OCI-LY3 (cell line): ENCODE data around the gene TTI1.

Source experiments
- H2AFZ ChIP-seq: fragments of 200-600, 300-600 bp; shearing (Covaris generic); 2 replicates; pipeline ENCODE4 v1.6.0; 2014; ENCODE audit warnings: antibody characterized with exemption, low read depth, low read length
- H3K27ac ChIP-seq: fragments of 200-600, 300-600 bp; sonication (generic); 2 replicates; pipeline ENCODE4 v1.5.1; 2014; ENCODE audit warnings: mild to moderate bottlenecking, low read length, moderate library complexity, mixed read lengths
- H3K27me3 ChIP-seq: fragments of 200-600, 300-600 bp; sonication (generic); 2 replicates; pipeline ENCODE4 v1.6.1; 2014; ENCODE audit warnings: low read depth, low read length, mixed read lengths
- H3K36me3 ChIP-seq: fragments of 200-600, 300-600 bp; sonication (generic); replicated peaks from 2 replicates; pipeline ENCODE3; 2014; ENCODE audit warnings: low read depth, low read length, mixed read lengths
- H3K4me1 ChIP-seq: fragments of 300-600, 200-600 bp; sonication (generic); 2 replicates; pipeline ENCODE4 v1.6.1; 2014; ENCODE audit warnings: low read length, mixed read lengths
- H3K4me2 ChIP-seq: fragments of 200-600, 300-600 bp; sonication (generic); 2 replicates; pipeline ENCODE4 v1.6.1; 2014; ENCODE audit warnings: low read length, mixed read lengths
- H3K4me3 ChIP-seq: fragments of 300-600, 200-600 bp; sonication (generic); 2 replicates; pipeline ENCODE4 v1.5.1; 2014; ENCODE audit warnings: antibody characterized with exemption, mild to moderate bottlenecking, low read length, moderate library complexity
- H3K79me2 ChIP-seq: fragments of 300-600, 200-600 bp; shearing (Covaris generic); 2 replicates; pipeline ENCODE4 v1.6.1; 2014; ENCODE audit warnings: mild to moderate bottlenecking, low read length, mixed read lengths
- H3K9ac ChIP-seq: fragments of 300-600, 200-600 bp; shearing (Covaris generic); 2 replicates; pipeline ENCODE4 v1.6.0; 2014; ENCODE audit warnings: mild to moderate bottlenecking, low read length, moderate library complexity
- H3K9me3 ChIP-seq: fragments of 200-600, 300-600 bp; shearing (Covaris generic); 2 replicates; pipeline ENCODE4 v1.6.1; 2014; ENCODE audit warnings: low read length, mixed read lengths; ENCODE audit not compliant: insufficient read depth
- H4K20me1 ChIP-seq: fragments of 200-600, 300-600 bp; sonication (generic); 2 replicates; pipeline ENCODE4 v1.6.1; 2016; ENCODE audit warnings: low read length, mixed read lengths; ENCODE audit not compliant: insufficient read depth
- EZH2phosphoT487 ChIP-seq: fragments of 200-600 bp; shearing (Covaris generic); IDR thresholded peaks from 2 replicates; pipeline ENCODE4 v1.6.1; 2018; ENCODE audit warnings: antibody characterized with exemption, mixed run types, low read depth
- TF ChIP-seq, protein P1 (sequence below): fragments of 200-600, 300-600 bp; sonication (generic); IDR thresholded peaks from 2 replicates; pipeline ENCODE4 v1.5.1; 2014; ENCODE audit warnings: antibody characterized with exemption, low read length, low read depth

The TTI1 gene

GRCh38 chr20:37981568-37981967, 51.7 kb downstream of the TTI1 start:
- no peaks in the 10 kb centered on the region for H3K9me3 ChIP-seq

GRCh38 chr20:37980876-37981275, 52.4 kb downstream of the TTI1 start:
- no peak for TF ChIP-seq EZH2phosphoT487
- TF ChIP-seq, protein P1, sequence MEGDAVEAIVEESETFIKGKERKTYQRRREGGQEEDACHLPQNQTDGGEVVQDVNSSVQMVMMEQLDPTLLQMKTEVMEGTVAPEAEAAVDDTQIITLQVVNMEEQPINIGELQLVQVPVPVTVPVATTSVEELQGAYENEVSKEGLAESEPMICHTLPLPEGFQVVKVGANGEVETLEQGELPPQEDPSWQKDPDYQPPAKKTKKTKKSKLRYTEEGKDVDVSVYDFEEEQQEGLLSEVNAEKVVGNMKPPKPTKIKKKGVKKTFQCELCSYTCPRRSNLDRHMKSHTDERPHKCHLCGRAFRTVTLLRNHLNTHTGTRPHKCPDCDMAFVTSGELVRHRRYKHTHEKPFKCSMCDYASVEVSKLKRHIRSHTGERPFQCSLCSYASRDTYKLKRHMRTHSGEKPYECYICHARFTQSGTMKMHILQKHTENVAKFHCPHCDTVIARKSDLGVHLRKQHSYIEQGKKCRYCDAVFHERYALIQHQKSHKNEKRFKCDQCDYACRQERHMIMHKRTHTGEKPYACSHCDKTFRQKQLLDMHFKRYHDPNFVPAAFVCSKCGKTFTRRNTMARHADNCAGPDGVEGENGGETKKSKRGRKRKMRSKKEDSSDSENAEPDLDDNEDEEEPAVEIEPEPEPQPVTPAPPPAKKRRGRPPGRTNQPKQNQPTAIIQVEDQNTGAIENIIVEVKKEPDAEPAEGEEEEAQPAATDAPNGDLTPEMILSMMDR = peak; percentile 6; the same call in 1 of the 2 replicates
- H3K4me1 ChIP-seq = peaks cover 5% of the 10 kb centered on the region; the same call in 1 of the 2 replicates
- H3K9ac ChIP-seq = no peak overlapping the region
- H3K79me2 ChIP-seq = no peaks in the 10 kb centered on the region
- H3K27me3 ChIP-seq = no peaks in the 10 kb centered on the region
- H3K27ac ChIP-seq = no peak overlapping the region
- no peaks in the 10 kb centered on the region for H3K9me3 ChIP-seq
- H3K4me2 ChIP-seq = no peak overlapping the region
- H2AFZ ChIP-seq = no peak overlapping the region
- H3K36me3 ChIP-seq = peaks cover 17% of the 10 kb centered on the region
- no peak overlapping the region for H3K4me3 ChIP-seq
- H4K20me1 ChIP-seq = no peaks in the 10 kb centered on the region

More at GRCh38 chr20:37981568-37981967, 51.7 kb downstream of the TTI1 start:
- Histone ChIP-seq H3K9ac (no peak overlapping the region), H3K4me1 (peaks cover 5% of the 10 kb centered on the region; the same call in 1 of the 2 replicates), H3K79me2 (no peaks in the 10 kb centered on the region), H3K4me3 (no peak overlapping the region), H3K27me3 (no peaks in the 10 kb centered on the region), H2AFZ (no peak overlapping the region), H3K36me3 (peaks cover 23% of the 10 kb centered on the region), H4K20me1 (no peaks in the 10 kb centered on the region), H3K4me2 (no peak overlapping the region), H3K27ac (no peak overlapping the region)
- no peak for TF ChIP-seq EZH2phosphoT487
- TF ChIP-seq, protein P1 = no peak

- Histone ChIP-seq H3K4me2 (no peak overlapping the region), H3K4me3 (no peak overlapping the region), H3K79me2 (no peaks in the 10 kb centered on the region), H2AFZ (no peak overlapping the region), H3K27ac (no peak overlapping the region), H3K36me3 (peaks cover 16% of the 10 kb centered on the region), H3K27me3 (no peaks in the 10 kb centered on the region), H3K9me3 (no peaks in the 10 kb centered on the region), H4K20me1 (no peaks in the 10 kb centered on the region), H3K4me1 (peaks cover 5% of the 10 kb centered on the region; the same call in 1 of the 2 replicates), H3K9ac (no peak overlapping the region)
- TF ChIP-seq, protein P1 = no peak
- no peak for TF ChIP-seq EZH2phosphoT487
Measured at GRCh38 chr20:37980383-37980782, 52.9 kb downstream of the TTI1 start.

- Histone ChIP-seq H3K79me2 (no peaks in the 10 kb centered on the region), H3K27me3 (no peaks in the 10 kb centered on the region), H2AFZ (no peak overlapping the region), H3K36me3 (peaks cover 16% of the 10 kb centered on the region), H3K9ac (no peak overlapping the region), H3K4me1 (no peaks in the 10 kb centered on the region), H3K4me2 (no peak overlapping the region), H3K27ac (no peak overlapping the region), H3K9me3 (no peaks in the 10 kb centered on the region), H3K4me3 (no peak overlapping the region), H4K20me1 (no peaks in the 10 kb centered on the region)
- TF ChIP-seq, protein P1 = no peak
- no peak for TF ChIP-seq EZH2phosphoT487
Measured at GRCh38 chr20:37979021-37979985, 54.0 kb downstream of the TTI1 start.
